ENCODE measurements around the gene PDGFA. TPM values are rescaled to one million over a fixed set of nuclear protein-coding genes. Genes with fewer than 3 reads are reported as not detected.

The PDGFA gene
- polyA plus RNA-seq, 1 donor (not counting 4 experiments of a cell fraction or from before 2014, with no cell fraction given), result 14.8 TPM

GRCh38 chr7:471866-472639 lies 47.6 kb downstream of the PDGFA start:
- no peaks in the 10 kb centered on the region for H3K9me1 ChIP-seq (ENCODE audit: control insufficient read depth, extremely low read depth, insufficient read depth, low read length)
- no peaks in the 10 kb centered on the region for H3K27me3 ChIP-seq (ENCODE audit: control insufficient read depth, extremely low read depth, insufficient read depth, low read length)
- H3K4me1 ChIP-seq (ENCODE audit: control insufficient read depth, extremely low read depth, insufficient read depth, low read length), result peaks cover 14% of the 10 kb centered on the region
- H3K4me2 ChIP-seq (ENCODE audit: control insufficient read depth, extremely low read depth, insufficient read depth, low read depth, low read length), result peak overlapping the region; percentile 30
- H4K20me1 ChIP-seq (ENCODE audit: control insufficient read depth, extremely low read depth, insufficient read depth, low read length), result no peaks in the 10 kb centered on the region
- no peaks in the 10 kb centered on the region for H3K36me3 ChIP-seq (ENCODE audit: control insufficient read depth in 2 of 2, extremely low read depth in 1 of 2, insufficient read depth in 2 of 2, low read length in 2 of 2)
- FAIRE-seq (peak; percentile 75), DNase-seq (ENCODE audit: low read depth, low spot score) (no peak)
- no peaks in the 10 kb centered on the region for H3K79me2 ChIP-seq (ENCODE audit: control insufficient read depth, insufficient read depth, low read length)
- dilution Hi-C loops (cut with MboI; ENCODE audit: extremely low pct_ligation_motif_present, low sequenced_read_pairs), result no loop called here
- peak overlapping the region; percentile 48 for H3K9ac ChIP-seq (ENCODE audit: control insufficient read depth, extremely low read depth, insufficient read depth, low read length)
- no peak overlapping the region for H3K4me3 ChIP-seq (ENCODE audit: control insufficient read depth in 2 of 3, extremely low read depth in 1 of 3, insufficient read depth in 2 of 3, low read depth in 1 of 3, low read length in 3 of 3)
- peak overlapping the region; percentile 33 for H3K27ac ChIP-seq (ENCODE audit: control insufficient read depth, insufficient read depth, low read length)
- H2AFZ ChIP-seq (ENCODE audit: control insufficient read depth, low read length), result peak overlapping the region; percentile 58
- H3K9me3 ChIP-seq (ENCODE audit: control insufficient read depth, low read depth, low read length), result no peaks in the 10 kb centered on the region
- TF ChIP-seq EZH2 (IDR thresholded peaks at IDR 0.05; ENCODE audit: low read length), result no peak
- TF ChIP-seq CTCF (optimal IDR thresholded peaks at IDR 0.05 in 1 of 3, IDR thresholded peaks at IDR 0.05 in 1 of 3, conservative IDR thresholded peaks at IDR 0.05 in 1 of 3; ENCODE audit: extremely low read depth in 1 of 3, insufficient read depth in 2 of 3, low read length in 3 of 3), result no peak

DNA sequence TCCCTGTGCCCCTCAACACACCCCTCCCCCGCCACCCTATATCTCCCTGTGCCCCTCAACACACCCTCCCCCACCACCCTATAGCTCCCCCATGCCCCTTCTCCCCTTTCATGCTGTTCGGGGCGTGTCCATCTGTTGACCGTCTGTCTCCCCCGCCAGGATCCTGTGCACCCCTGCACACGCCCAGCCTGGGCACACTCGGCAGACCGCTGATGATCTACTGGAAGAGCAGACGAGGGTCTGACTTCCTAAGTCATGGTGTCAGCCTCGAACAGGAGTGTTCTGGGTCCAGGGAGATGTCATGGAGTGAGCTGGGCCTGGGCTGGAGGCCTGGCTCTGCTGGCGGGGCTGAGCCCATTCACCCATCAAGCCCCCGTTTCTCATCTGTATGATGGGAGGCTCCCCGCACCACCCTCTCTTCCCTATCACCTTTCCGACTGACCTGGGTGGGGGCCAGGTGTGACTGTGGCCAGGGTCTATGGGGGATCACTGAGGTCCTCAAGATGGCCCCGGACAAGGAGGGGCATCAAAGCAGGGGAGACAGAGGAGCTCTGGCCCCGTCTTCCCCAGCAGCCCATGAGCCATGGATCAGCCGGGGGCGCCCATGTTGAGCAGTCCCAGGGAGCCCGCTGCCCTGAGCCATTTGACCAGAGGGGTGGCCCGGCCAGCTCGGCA lies 48.3 kb downstream of the PDGFA start:
- FAIRE-seq (no peak), DNase-seq (ENCODE audit: low read depth, low spot score) (no peak)
- no peaks in the 10 kb centered on the region for H3K27me3 ChIP-seq (ENCODE audit: control insufficient read depth, extremely low read depth, insufficient read depth, low read length)
- TF ChIP-seq CTCF (optimal IDR thresholded peaks at IDR 0.05 in 1 of 3, IDR thresholded peaks at IDR 0.05 in 1 of 3, conservative IDR thresholded peaks at IDR 0.05 in 1 of 3; ENCODE audit: extremely low read depth in 1 of 3, insufficient read depth in 2 of 3, low read length in 3 of 3) (no peak), EZH2 (IDR thresholded peaks at IDR 0.05; ENCODE audit: low read length) (no peak)
- H3K9me3 ChIP-seq (ENCODE audit: control insufficient read depth, low read depth, low read length), result no peaks in the 10 kb centered on the region
- H3K4me1 ChIP-seq (ENCODE audit: control insufficient read depth, extremely low read depth, insufficient read depth, low read length), result peaks cover 14% of the 10 kb centered on the region
- dilution Hi-C loops (cut with MboI; ENCODE audit: extremely low pct_ligation_motif_present, low sequenced_read_pairs), result no loop called here
- H3K9me1 ChIP-seq (ENCODE audit: control insufficient read depth, extremely low read depth, insufficient read depth, low read length), result no peaks in the 10 kb centered on the region
- no peaks in the 10 kb centered on the region for H4K20me1 ChIP-seq (ENCODE audit: control insufficient read depth, extremely low read depth, insufficient read depth, low read length)
- peak overlapping the region; percentile 48 for H3K9ac ChIP-seq (ENCODE audit: control insufficient read depth, extremely low read depth, insufficient read depth, low read length)
- no peaks in the 10 kb centered on the region for H3K79me2 ChIP-seq (ENCODE audit: control insufficient read depth, insufficient read depth, low read length)
- H3K27ac ChIP-seq (ENCODE audit: control insufficient read depth, insufficient read depth, low read length), result peak overlapping the region; percentile 33
- H3K36me3 ChIP-seq (ENCODE audit: control insufficient read depth in 2 of 2, extremely low read depth in 1 of 2, insufficient read depth in 2 of 2, low read length in 2 of 2), result no peaks in the 10 kb centered on the region
- peak overlapping the region; percentile 2 for H3K4me2 ChIP-seq (ENCODE audit: control insufficient read depth, extremely low read depth, insufficient read depth, low read depth, low read length)
- no peak overlapping the region for H3K4me3 ChIP-seq (ENCODE audit: control insufficient read depth in 2 of 3, extremely low read depth in 1 of 3, insufficient read depth in 2 of 3, low read depth in 1 of 3, low read length in 3 of 3)
- H2AFZ ChIP-seq (ENCODE audit: control insufficient read depth, low read length), result peak overlapping the region; percentile 41
